ENCODE results near the gene DRC7. TPM values are rescaled to one million over a fixed set of nuclear protein-coding genes. Genes with fewer than 3 reads are reported as not detected.
"Not testable (repeated sequence)": the region's sequence is repeated elsewhere in the genome, so short reads cannot be mapped to it uniquely, and the experiment has no call there.

Gene DRC7
- total RNA-seq, 1 donor = not detected

GRCh38 chr16:57706717-57707116 is 12.1 kb downstream of the DRC7 start:
- H3K4me3 ChIP-seq (ENCODE audit: low read depth, low read length) = no peak overlapping the region
- no peak for DNase-seq (ENCODE audit: low read depth)
- TF ChIP-seq, protein P1, sequence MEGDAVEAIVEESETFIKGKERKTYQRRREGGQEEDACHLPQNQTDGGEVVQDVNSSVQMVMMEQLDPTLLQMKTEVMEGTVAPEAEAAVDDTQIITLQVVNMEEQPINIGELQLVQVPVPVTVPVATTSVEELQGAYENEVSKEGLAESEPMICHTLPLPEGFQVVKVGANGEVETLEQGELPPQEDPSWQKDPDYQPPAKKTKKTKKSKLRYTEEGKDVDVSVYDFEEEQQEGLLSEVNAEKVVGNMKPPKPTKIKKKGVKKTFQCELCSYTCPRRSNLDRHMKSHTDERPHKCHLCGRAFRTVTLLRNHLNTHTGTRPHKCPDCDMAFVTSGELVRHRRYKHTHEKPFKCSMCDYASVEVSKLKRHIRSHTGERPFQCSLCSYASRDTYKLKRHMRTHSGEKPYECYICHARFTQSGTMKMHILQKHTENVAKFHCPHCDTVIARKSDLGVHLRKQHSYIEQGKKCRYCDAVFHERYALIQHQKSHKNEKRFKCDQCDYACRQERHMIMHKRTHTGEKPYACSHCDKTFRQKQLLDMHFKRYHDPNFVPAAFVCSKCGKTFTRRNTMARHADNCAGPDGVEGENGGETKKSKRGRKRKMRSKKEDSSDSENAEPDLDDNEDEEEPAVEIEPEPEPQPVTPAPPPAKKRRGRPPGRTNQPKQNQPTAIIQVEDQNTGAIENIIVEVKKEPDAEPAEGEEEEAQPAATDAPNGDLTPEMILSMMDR (IDR thresholded peaks at IDR 0.05; ENCODE audit: insufficient read depth, low read depth, low read length) = no peak

GRCh38 chr16:57707331-57707730 is 12.7 kb downstream of the DRC7 start:
- H3K4me3 ChIP-seq (ENCODE audit: low read depth, low read length) = no peak overlapping the region
- no peak for DNase-seq (ENCODE audit: low read depth)
- TF ChIP-seq, protein P1 (IDR thresholded peaks at IDR 0.05; ENCODE audit: insufficient read depth, low read depth, low read length) = no peak

GRCh38 chr16:57708168-57708567 is 13.6 kb downstream of the DRC7 start:
- no peak overlapping the region for H3K4me3 ChIP-seq (ENCODE audit: low read depth, low read length)
- TF ChIP-seq, protein P1 (IDR thresholded peaks at IDR 0.05; ENCODE audit: insufficient read depth, low read depth, low read length) = no peak
- no peak for DNase-seq (ENCODE audit: low read depth)

- H3K4me3 ChIP-seq (ENCODE audit: low read depth, low read length) = no peak overlapping the region
- TF ChIP-seq, protein P1 (IDR thresholded peaks at IDR 0.05; ENCODE audit: insufficient read depth, low read depth, low read length) = no peak
- DNase-seq (ENCODE audit: low read depth) = no peak
These were observed 15.1 kb downstream of the DRC7 start for GRCh38 chr16:57709663-57710062.

DNA sequence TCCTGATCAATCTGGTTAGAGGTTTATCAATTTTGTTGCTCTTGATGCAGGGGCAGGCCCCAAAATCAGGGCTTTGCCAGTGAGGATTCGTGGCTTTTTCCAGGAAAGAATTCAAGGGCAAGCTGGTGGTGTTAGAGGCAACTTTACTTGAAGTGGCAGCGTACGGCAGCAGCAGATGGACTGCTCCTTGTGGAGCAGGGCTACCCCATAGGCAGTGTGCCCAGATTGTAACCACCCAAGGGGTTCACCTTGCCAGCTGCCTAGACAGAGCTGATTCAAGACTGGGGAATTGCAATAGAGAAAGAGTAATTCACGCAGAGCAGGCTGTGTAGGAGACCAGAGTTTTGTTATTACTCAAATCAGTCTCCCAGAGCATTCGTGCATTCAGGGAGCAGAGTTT is 16.7 kb downstream of the DRC7 start:
- TF ChIP-seq, protein P1 (IDR thresholded peaks at IDR 0.05; ENCODE audit: insufficient read depth, low read depth, low read length) = no peak
- H3K4me3 ChIP-seq (ENCODE audit: low read depth, low read length) = no peak overlapping the region
- no peak for DNase-seq (ENCODE audit: low read depth)

DNA sequence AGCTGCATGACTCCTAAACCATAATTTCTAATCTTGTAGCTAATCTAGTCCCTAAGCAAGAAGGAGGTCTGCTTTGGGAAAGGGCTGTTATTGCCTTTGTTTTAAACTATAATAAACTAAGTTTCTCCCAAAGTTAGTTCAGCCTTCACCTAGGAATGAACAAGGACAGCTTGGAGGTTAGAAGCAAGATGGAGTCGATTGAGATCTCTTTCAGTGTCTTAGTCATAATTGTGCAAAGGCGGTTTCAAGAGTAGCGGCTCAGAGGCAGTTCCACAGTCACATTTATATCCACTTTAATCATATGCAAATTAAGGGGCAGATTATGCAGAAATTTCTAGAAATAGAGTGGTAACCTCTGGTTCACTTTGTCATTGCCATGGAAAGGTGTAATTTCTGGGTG is 17.4 kb downstream of the DRC7 start:
- no peak overlapping the region for H3K4me3 ChIP-seq (ENCODE audit: low read depth, low read length)
- DNase-seq (ENCODE audit: low read depth) = no peak
- TF ChIP-seq, protein P1 (IDR thresholded peaks at IDR 0.05; ENCODE audit: insufficient read depth, low read depth, low read length) = no peak

DNA sequence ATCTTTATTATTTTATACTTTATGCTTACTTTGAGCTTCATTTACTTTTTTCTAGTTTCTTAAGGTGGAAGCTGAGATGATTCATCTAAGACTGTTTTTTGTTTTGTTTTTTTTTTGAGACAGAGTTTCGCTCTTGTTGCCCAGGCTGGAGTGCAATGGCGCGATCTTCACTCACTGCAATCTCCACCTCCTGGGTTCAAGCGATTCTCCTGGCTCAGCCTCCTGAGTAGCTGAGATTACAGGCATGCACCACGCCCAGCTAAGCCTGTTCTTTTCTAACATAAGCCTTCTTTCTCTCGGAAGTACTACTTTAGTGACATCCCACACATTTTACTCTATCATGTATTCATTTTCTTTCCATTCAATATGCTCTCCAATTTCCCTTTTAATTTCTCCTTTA is 18.0 kb downstream of the DRC7 start:
- not testable (repeated sequence) for H3K4me3 ChIP-seq (ENCODE audit: low read depth, low read length); DNase-seq (ENCODE audit: low read depth)

Measured in fibroblast of villous mesenchyme (primary cell).